Right kidney (tissue), 1 donor: ENCODE data around the gene OR51E1.
A peak's percentile ranks its signal among the peaks of the same experiment; 100 is the strongest.

Experiments used
- DNase-seq: peaks from one replicate; pipeline ENCODE4 v3.0.0-alpha.2; 2016

OR51E1 gene

GRCh38 chr11:4647766-4648165 is 4.0 kb downstream of the OR51E1 start:
- no peak for DNase-seq

- no peak for DNase-seq
Observed at GRCh38 chr11:4654635-4655369, 11.0 kb downstream of the OR51E1 start.

GRCh38 chr11:4658629-4659445 is 15.1 kb downstream of the OR51E1 start:
- DNase-seq, result peak; percentile 38

GRCh38 chr11:4662876-4663275 is 19.1 kb downstream of the OR51E1 start:
- DNase-seq, result no peak

- no peak for DNase-seq
Observed at GRCh38 chr11:4664183-4664582, 20.4 kb downstream of the OR51E1 start.

GRCh38 chr11:4664786-4665185 is 21.0 kb downstream of the OR51E1 start:
- DNase-seq, result no peak

- DNase-seq, result no peak
Observed at GRCh38 chr11:4665424-4665823, 21.6 kb downstream of the OR51E1 start.

GRCh38 chr11:4671741-4672140 is 28.0 kb downstream of the OR51E1 start:
- DNase-seq, result no peak

GRCh38 chr11:4672470-4672869 is 28.7 kb downstream of the OR51E1 start:
- DNase-seq, result no peak

- DNase-seq, result no peak
Observed at GRCh38 chr11:4673781-4674180, 30.0 kb downstream of the OR51E1 start.

GRCh38 chr11:4677948-4678347 is 34.2 kb downstream of the OR51E1 start:
- no peak for DNase-seq

- DNase-seq, result no peak
Observed at GRCh38 chr11:4680341-4680740, 36.6 kb downstream of the OR51E1 start.

GRCh38 chr11:4682623-4683419 is 39.0 kb downstream of the OR51E1 start:
- DNase-seq, result no peak

GRCh38 chr11:4684631-4685285 is 41.0 kb downstream of the OR51E1 start:
- no peak for DNase-seq

- DNase-seq, result no peak
Observed at GRCh38 chr11:4695442-4695841, 51.7 kb downstream of the OR51E1 start.

GRCh38 chr11:4697585-4697984 is 53.8 kb downstream of the OR51E1 start, which contains the start of gene OR51E2:
TSS of gene OR51E2 (minus strand) at chr11:4697853. CDS start at chr11:4682711, 15,142 bp downstream.
- no peak for DNase-seq

- no peak for DNase-seq
Observed at GRCh38 chr11:4699697-4700435, 56.1 kb downstream of the OR51E1 start.

- DNase-seq, result no peak
Observed at GRCh38 chr11:4700436-4700820, 56.6 kb downstream of the OR51E1 start.

GRCh38 chr11:4704054-4704789 is 60.4 kb downstream of the OR51E1 start, which contains the start of gene MMP26:
TSS of gene MMP26 (plus strand) at chr11:4704784.
- peak; percentile 64 for DNase-seq

- DNase-seq, result peak; percentile 56
Observed at GRCh38 chr11:4704790-4705334, 61.1 kb downstream of the OR51E1 start.
